DND-41 (cell line): ENCODE measurements around the gene POLR2C.

Experiments used
- ATAC-seq: fragments of 200-7000 bp; cut with Tn5 transposase; 3 replicates; pipeline ENCODE4 v1.9.1; 2021; ENCODE audit warnings: low read depth; ENCODE audit not compliant: insufficient read depth
- DNase-seq: peaks from one replicate; pipeline ENCODE4 v3.0.0-alpha.2; 2020
- H2AFZ ChIP-seq: 2 replicates; pipeline ENCODE4 v1.6.0; 2012; ENCODE audit warnings: low read depth, low read length
- H3K27ac ChIP-seq: 2 replicates; pipeline ENCODE4 v1.5.1; 2012; ENCODE audit warnings: low read length, inconsistent platforms
- H3K27me3 ChIP-seq: fragments of 200-600 bp; sonication (generic); 2 replicates; pipeline ENCODE4 v1.6.0; 2012; ENCODE audit warnings: low read length, mild to moderate bottlenecking, inconsistent platforms; ENCODE audit not compliant: insufficient read depth, poor library complexity
- H3K36me3 ChIP-seq: 2 replicates; pipeline ENCODE4 v1.5.1; 2012; ENCODE audit warnings: low read length, inconsistent platforms; ENCODE audit not compliant: insufficient read depth
- H3K4me1 ChIP-seq: 2 replicates; pipeline ENCODE4 v1.5.1; 2012; ENCODE audit warnings: mild to moderate bottlenecking, low read length; ENCODE audit not compliant: insufficient read depth
- H3K4me2 ChIP-seq: 2 replicates; pipeline ENCODE4 v1.6.0; 2012; ENCODE audit warnings: mild to moderate bottlenecking, moderate library complexity, low read length, inconsistent platforms; ENCODE audit not compliant: insufficient read depth
- H3K4me3 ChIP-seq, 2 experiments: fragments of 200-600 bp in 1 of 2; shearing (Covaris generic) in 1 of 2; 2 replicates each; pipeline ENCODE4 v1.5.1; 2012 to 2016; ENCODE audit warnings: inconsistent platforms in 2 of 2, low read length in 2 of 2, mild to moderate bottlenecking in 2 of 2, low read depth in 1 of 2, moderate library complexity in 1 of 2
- H3K79me2 ChIP-seq: 2 replicates; pipeline ENCODE4 v1.6.0; 2012; ENCODE audit warnings: low read length, inconsistent platforms; ENCODE audit not compliant: insufficient read depth
- H3K9ac ChIP-seq: 2 replicates; pipeline ENCODE4 v1.6.0; 2012; ENCODE audit warnings: low read depth, mild to moderate bottlenecking, inconsistent platforms, low read length, moderate library complexity
- H3K9me3 ChIP-seq: 2 replicates; pipeline ENCODE4 v1.5.1; 2012; ENCODE audit warnings: low read length, moderate library complexity, mild to moderate bottlenecking, inconsistent platforms; ENCODE audit not compliant: insufficient read depth, severe bottlenecking
- H4K20me1 ChIP-seq: 2 replicates; pipeline ENCODE4 v1.6.0; 2012; ENCODE audit warnings: low read length; ENCODE audit not compliant: insufficient read depth
- EZH2 ChIP-seq: IDR thresholded peaks from 3 replicates; pipeline ENCODE4 v1.6.1; 2012; ENCODE audit warnings: borderline replicate concordance, low read depth, mild to moderate bottlenecking, moderate library complexity, low read length, inconsistent platforms; ENCODE audit not compliant: severe bottlenecking
- TF ChIP-seq, protein P1 (sequence below): IDR thresholded peaks from 2 replicates; pipeline ENCODE4 v1.5.1; 2012; ENCODE audit warnings: borderline replicate concordance, low read length, moderate library complexity, mild to moderate bottlenecking; ENCODE audit not compliant: poor library complexity, severe bottlenecking; ENCODE audit errors: extremely low read depth

POLR2C gene

GRCh38 chr16:57505169-57505568, 42.7 kb downstream of the POLR2C start:
- H3K9me3 ChIP-seq = no peaks in the 10 kb centered on the region
- no peak overlapping the region for H3K9ac ChIP-seq
- no peak for ATAC-seq
- H3K4me1 ChIP-seq = 0 out of 2 replicates have a peak, but pooled peaks cover 2% of the 10 kb centered on the region
- H3K27me3 ChIP-seq = peaks cover 17% of the 10 kb centered on the region
- H3K36me3 ChIP-seq = no peaks in the 10 kb centered on the region
- DNase-seq = no peak
- no peak for TF ChIP-seq EZH2
- TF ChIP-seq, protein P1, sequence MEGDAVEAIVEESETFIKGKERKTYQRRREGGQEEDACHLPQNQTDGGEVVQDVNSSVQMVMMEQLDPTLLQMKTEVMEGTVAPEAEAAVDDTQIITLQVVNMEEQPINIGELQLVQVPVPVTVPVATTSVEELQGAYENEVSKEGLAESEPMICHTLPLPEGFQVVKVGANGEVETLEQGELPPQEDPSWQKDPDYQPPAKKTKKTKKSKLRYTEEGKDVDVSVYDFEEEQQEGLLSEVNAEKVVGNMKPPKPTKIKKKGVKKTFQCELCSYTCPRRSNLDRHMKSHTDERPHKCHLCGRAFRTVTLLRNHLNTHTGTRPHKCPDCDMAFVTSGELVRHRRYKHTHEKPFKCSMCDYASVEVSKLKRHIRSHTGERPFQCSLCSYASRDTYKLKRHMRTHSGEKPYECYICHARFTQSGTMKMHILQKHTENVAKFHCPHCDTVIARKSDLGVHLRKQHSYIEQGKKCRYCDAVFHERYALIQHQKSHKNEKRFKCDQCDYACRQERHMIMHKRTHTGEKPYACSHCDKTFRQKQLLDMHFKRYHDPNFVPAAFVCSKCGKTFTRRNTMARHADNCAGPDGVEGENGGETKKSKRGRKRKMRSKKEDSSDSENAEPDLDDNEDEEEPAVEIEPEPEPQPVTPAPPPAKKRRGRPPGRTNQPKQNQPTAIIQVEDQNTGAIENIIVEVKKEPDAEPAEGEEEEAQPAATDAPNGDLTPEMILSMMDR = no peak
- H2AFZ ChIP-seq = no peak overlapping the region
- no peaks in the 10 kb centered on the region for H3K79me2 ChIP-seq
- H3K4me3 ChIP-seq = no peak overlapping the region
- H3K4me2 ChIP-seq = no peak overlapping the region
- H4K20me1 ChIP-seq = 0 out of 2 replicates have a peak, but pooled peaks cover 5% of the 10 kb centered on the region
- H3K27ac ChIP-seq = no peak overlapping the region

- Histone ChIP-seq H3K36me3 (no peaks in the 10 kb centered on the region), H3K4me1 (no peaks in the 10 kb centered on the region), H3K27me3 (peaks cover 17% of the 10 kb centered on the region), H3K27ac (no peak overlapping the region), H2AFZ (no peak overlapping the region), H4K20me1 (0 out of 2 replicates have a peak, but pooled peaks cover 5% of the 10 kb centered on the region), H3K9me3 (no peaks in the 10 kb centered on the region), H3K9ac (no peak overlapping the region), H3K79me2 (no peaks in the 10 kb centered on the region), H3K4me2 (no peak overlapping the region), H3K4me3 (no peak overlapping the region)
- DNase-seq (no peak), ATAC-seq (no peak)
- TF ChIP-seq EZH2 = no peak
- TF ChIP-seq, protein P1 = no peak
Observed at GRCh38 chr16:57507136-57508034, 44.9 kb downstream of the POLR2C start.

DNA sequence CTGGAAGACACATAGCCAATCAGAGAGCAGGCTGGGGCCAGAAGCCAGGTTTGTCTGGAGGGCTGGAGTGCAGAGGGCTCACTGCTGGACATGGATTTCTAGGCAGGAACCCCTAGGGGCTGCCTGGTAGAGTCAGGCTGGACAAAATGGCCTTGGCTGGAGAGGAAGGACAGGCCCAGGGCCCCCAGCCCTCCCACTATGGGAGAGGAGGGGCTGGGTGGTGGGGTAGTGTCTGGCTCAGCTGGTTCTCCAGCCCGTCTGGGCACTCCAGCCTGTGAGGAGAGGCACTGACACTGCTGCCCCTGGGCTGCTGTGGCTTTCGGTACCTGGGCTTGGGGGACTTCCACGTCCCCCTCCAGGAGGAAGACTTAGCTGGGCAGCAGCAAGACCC, 45.6 kb downstream of the POLR2C start:
- Histone ChIP-seq H4K20me1 (0 out of 2 replicates have a peak, but pooled peaks cover 5% of the 10 kb centered on the region), H3K9ac (no peak overlapping the region), H3K4me3 (no peak overlapping the region), H3K27ac (no peak overlapping the region), H3K4me2 (no peak overlapping the region), H3K27me3 (peaks cover 17% of the 10 kb centered on the region), H3K4me1 (no peaks in the 10 kb centered on the region), H2AFZ (no peak overlapping the region), H3K9me3 (no peaks in the 10 kb centered on the region), H3K36me3 (no peaks in the 10 kb centered on the region), H3K79me2 (no peaks in the 10 kb centered on the region)
- DNase-seq = no peak
- no peak for TF ChIP-seq EZH2
- TF ChIP-seq, protein P1 = no peak
- no peak; the same call in 2 of the 3 replicates for ATAC-seq
